Measurements from ENCODE around the gene SLC35B1.
A peak's percentile ranks its signal among the peaks of the same experiment; 100 is the strongest.

Gene SLC35B1
- long read RNA-seq, donor 1, transcript SLC35B1-209 (9 exons, 1,320 nt), result minor isoform, 8 of 48 reads
- long read RNA-seq, donor 1, transcript SLC35B1-220 (9 exons, 1,611 nt), result major isoform, 17 of 48 reads
- long read RNA-seq, donor 1, partial matches to known transcripts, result 18 of 48 reads
- long read RNA-seq, donor 1, other reads (novel, unspliced or antisense), result 0 of 48 reads
- long read RNA-seq, donor 2, partial matches to known transcripts, result 14 of 22 reads
- long read RNA-seq, donor 2, other reads (novel, unspliced or antisense), result 0 of 22 reads
- long read RNA-seq, donor 3, partial matches to known transcripts, result 0 of 5 reads
- long read RNA-seq, donor 3, other reads (novel, unspliced or antisense), result 0 of 5 reads
- long read RNA-seq, donor 4, transcript SLC35B1-220 (9 exons, 1,611 nt), result major isoform, 7 of 30 reads
- long read RNA-seq, donor 4, transcript SLC35B1-212 (2 exons, 464 nt), result minor isoform, 5 of 30 reads
- long read RNA-seq, donor 4, partial matches to known transcripts, result 16 of 30 reads
- long read RNA-seq, donor 4, other reads (novel, unspliced or antisense), result 0 of 30 reads
- long read RNA-seq, donor 5, transcript SLC35B1-220 (9 exons, 1,611 nt), result major isoform, 13 of 54 reads
- long read RNA-seq, donor 5, transcript SLC35B1-209 (9 exons, 1,320 nt), result minor isoform, 8 of 54 reads
- long read RNA-seq, donor 5, partial matches to known transcripts, result 27 of 54 reads
- long read RNA-seq, donor 5, other reads (novel, unspliced or antisense), result 0 of 54 reads
- long read RNA-seq, donor 6, transcript SLC35B1-209 (9 exons, 1,320 nt), result minor isoform, 6 of 36 reads
- long read RNA-seq, donor 6, transcript SLC35B1-220 (9 exons, 1,611 nt), result major isoform, 9 of 36 reads
- long read RNA-seq, donor 6, partial matches to known transcripts, result 16 of 36 reads
- long read RNA-seq, donor 6, other reads (novel, unspliced or antisense), result 0 of 36 reads
- long read RNA-seq, donor 7, result 0 reads
- long read RNA-seq, donor 8, transcript SLC35B1-220 (9 exons, 1,611 nt), result major isoform, 6 of 25 reads
- long read RNA-seq, donor 8, transcript SLC35B1-209 (9 exons, 1,320 nt), result minor isoform, 5 of 25 reads
- long read RNA-seq, donor 8, partial matches to known transcripts, result 8 of 25 reads
- long read RNA-seq, donor 8, other reads (novel, unspliced or antisense), result 0 of 25 reads

GRCh38 chr17:49707608-49708514 is at the start of gene SLC35B1:
Gene SLC35B1 (minus strand): TSS chr17:49707964. CDS start chr17:49707833, 131 bp downstream.
- peak; percentile 100 for DNase-seq

DNA sequence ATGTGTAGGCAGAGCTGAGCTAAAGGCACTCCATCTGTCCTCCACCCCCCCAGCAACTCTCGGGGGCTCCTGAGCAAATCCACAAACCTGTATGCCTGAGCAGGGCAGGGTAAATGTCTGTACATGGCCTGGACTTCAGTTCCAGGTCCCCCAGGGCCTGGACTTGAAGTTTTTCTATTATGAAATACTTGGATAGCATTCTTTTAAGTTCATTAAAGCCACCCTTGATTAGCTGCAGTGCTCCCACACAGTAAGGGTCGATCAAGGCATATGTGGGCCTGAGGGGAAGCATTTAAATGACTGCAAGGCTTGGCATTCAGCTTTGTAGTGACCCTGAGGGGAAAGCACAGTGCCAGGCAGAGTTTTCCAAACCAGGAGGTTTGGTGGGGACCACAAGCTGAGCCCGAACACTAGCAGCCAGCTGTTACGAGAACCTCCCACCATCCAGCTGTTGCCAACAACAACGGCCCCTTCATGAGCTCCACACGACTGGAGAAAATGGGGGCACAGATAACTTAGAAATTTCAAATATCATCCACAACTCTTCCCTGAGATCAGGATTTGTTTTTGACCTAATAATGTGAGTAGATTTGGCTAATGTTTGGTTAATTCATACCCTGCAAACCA is 49.5 kb upstream of the SLC35B1 start:
- DNase-seq, result no peak

DNA sequence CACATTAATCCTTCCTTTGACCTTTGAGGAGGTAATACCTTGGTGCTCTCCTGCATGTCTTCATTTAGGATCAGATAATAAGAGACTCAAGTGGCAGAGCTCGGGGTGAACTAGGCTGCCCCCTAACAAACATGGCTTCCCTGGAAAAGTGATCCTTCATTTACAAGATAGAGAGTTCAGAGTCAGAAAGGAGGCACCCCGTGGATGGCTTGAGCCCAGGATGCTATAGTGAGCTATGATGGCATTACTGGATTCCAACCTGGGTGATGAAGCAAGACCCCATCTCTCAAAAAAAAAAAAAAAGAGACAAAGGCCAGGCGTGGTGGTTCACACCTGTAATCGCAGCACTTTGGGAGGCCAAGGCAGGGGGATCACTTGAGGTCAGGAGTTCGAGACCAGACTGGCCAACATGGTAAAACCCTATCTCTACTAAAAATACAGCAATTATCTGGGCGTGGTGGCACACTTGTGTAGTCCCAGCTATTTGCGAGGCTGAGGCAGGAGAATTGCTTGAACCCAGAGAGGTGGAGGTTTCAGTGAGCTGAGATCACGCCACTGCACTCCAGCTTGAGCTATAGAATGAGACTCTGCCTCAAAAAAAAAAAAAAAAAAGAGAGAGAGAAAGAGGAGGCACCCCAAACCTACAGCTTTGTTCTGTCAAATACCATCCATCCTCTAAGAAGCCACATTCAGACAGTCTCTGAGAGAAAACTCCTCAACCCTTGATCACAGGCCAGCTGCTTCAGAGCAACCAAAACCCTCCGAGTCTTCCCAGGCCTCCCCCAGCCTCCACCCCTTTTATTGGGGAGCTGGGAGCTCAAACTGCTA is 48.8 kb upstream of the SLC35B1 start:
- DNase-seq, result no peak

- DNase-seq, result no peak
Measured at GRCh38 chr17:49755663-49756283, 48.0 kb upstream of the SLC35B1 start.

- DNase-seq, result no peak
Measured at GRCh38 chr17:49753959-49754391, 46.2 kb upstream of the SLC35B1 start.

DNA sequence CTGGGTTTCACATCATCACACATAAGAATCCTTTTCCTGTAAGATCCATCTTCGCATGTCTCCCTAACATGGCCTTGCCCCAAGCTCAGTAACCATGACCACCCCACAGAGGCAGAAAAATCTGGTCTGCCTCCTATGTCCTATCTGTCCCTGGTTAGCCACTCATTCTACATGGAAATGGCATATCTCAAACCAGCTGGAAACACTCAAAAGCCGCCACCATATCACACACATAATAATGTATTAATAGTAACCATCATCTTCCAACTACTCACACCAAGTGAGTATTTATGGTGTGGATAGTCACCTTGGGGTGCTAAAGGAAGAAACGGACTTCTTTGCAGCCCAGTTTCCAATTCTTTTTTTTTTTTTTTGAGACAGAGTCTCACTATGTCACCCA is 44.7 kb upstream of the SLC35B1 start:
- no peak for DNase-seq

DNA sequence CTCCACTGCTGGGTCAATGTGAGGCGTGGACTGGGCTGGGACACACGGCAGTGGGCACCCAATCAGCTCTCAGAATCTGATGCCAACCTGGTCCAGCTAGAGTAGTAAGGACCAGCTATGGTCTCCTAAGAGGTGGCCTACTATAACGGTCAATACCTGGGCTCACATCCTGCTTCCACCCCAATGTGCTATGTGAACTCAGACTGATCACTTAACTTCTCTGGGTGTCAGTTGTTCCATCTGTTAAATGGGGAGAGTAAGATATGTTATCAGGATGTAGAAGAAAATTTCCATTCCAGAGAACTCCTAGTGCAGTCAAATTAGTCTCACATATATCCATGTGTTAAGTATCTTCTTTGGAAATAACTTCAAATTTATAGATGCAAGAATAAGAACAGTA is 42.0 kb upstream of the SLC35B1 start:
- no peak for DNase-seq

DNA sequence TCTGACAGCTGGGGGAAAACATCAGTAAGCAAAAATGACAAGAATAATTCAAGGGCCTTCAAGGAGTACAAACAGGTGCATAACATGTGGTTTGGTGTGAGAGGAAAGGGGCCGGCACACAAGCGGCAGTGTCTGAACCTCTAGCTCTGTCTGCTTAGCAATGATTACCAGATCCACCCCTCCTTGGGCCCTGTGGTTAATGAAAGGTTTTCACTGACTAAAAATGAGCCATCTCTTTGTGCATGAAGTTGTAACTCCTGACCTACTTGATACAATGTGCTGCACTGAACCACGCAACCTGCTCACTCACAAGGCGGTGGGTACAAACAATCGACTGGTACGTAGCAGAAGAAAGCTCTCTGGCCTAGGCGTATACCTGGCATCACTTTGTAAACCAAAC is 41.0 kb upstream of the SLC35B1 start:
- no peak for DNase-seq

GRCh38 chr17:49748223-49748622 is 40.5 kb upstream of the SLC35B1 start:
- DNase-seq, result no peak

DNA sequence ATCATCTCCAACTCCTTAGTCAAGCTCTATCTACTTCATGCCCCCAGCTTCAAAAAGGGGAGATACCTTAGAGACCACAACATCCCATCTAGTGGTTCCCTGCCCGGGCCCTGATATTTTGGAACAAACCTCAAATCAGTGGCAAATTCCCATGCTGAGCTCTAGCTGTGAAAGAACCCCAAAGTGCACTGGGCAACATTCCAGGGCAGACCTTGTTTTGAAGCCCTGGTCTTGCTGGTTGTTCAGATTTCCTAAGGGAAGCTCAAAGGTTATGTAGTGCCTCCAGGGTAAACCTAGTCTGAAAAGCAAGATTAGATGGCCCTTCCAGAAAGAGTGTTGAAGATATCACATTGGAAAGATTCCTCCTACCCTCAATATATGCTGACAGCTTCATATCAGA is 39.9 kb upstream of the SLC35B1 start:
- no peak for DNase-seq

DNA sequence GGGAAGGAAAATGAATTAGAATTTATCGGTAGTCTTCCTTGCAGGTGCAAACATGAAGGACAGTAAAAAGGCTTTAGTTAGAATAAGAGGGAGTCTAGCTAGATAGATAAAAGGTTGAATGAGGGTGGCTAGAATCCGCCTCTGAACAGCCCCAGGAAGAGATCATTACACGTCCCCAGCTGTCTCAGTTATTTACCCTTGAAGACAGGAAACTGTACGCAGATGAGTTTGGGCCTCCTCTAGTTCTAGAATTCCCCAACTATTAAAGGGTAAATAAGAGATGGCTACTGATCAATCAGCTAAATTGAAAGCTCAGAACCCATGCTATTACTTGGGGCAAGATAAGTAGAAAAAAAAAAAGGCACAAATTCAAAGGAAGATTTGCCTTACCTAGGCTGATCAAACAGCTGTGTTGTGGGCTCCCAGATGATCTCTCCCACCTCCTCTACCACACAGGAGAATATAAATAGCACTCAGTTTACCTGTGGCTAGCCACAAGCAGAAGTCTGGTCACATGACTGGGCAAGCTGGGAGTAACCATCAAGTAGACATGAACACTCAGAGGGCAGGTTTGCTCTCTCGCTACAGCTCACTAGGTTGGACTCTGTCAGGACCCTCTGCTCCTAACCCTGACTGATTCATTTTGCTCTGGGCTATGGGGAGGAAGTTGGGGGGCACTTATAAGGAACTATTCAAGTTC is 39.2 kb upstream of the SLC35B1 start:
- no peak for DNase-seq

DNA sequence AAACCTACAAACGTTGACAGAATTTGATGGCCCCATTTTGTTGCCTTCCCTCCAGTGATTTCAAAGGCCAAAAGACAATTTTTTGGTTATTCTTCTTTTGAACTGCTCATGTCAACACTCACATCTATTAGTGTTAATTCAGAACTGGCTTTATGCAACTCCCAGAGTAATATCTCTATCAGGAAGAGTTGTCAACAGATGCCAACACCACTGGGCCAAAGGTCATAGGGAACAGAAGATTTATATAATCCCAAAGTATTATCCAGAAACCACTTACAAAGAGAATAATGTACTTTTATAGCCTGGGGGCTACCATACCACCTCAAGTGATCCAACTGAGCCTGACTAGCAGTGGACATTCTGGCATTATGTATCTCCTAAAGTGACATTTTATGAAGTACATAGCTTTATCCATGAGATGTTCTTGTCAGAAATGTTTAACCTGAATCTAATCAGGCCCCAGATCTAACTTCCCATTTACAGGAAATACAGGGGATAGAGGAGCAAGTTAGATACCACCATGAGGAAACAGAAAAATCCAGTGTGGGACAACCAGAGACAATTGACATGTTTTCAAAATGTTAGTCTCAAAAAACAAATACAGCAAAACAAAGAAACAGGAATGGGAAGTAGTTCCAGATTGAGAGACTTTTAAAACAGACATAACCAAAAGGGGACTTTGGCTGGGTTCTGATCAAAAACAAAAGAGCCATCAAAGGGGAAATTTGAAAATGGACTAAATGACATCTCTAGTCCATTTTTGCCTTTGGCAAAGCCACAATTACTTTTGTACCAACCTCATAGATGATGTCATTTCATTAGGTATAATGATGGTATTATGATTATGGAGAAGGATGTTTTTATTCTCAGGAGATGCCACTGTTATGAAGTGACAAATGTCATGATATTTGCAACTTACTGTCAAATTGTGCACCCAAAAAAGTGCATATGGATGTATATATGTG is 37.7 kb upstream of the SLC35B1 start:
- DNase-seq, result no peak

GRCh38 chr17:49742166-49742638 is 34.4 kb upstream of the SLC35B1 start:
- no peak for DNase-seq

DNA sequence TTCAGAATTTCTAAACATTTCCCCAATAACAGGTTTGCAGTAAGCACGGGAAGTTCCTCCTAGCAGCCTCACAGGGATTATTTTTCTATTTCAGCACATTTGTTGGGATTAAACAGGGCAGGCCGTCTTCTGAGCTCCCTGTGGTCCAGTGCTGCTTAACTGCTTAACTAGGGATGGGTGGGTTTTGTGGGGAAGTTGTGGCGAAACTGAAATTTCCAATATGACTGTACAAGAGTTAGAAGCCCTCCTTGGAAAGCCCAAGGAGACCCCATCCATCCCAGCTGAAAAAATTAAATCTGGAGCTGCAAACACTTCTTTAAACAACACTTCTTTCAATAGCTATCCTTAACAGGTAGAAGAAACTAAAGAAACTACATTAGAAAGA is 33.9 kb upstream of the SLC35B1 start:
- no peak for DNase-seq

DNA sequence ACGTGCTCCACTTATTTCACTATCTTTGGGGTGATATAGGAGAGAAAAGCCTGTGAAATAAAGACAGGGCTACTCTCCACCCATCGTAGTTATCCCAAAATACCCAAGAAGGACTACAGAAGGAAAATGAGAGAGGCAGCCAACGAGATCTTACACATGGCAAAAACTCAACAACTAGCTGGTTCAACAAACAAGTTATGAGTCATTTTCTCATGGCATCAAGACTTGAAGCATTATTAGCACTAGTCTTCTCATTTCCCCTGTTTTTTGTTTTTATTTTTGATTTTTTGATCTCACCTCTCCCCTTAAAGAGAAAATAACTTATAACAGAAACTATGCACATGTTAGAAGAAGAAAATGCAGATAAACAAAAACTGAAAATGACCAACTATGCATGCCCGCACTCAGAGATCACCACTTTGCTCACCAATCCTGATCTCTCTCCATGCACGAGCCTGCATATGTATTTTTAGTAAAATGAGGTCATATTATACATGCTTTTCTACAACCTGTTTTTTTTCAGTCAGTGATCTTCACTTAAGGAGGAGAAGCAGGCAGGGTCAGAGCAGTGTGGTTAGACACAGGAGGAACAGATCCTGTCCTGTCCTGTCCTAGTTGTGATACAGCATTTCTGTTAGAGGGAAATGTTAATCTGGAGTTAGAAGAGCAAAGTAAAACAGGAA is 33.4 kb upstream of the SLC35B1 start:
- no peak for DNase-seq

GRCh38 chr17:49739641-49740271 is 32.0 kb upstream of the SLC35B1 start:
- no peak for DNase-seq

Measured in right kidney (tissue), 9 donors.